Measurements from ENCODE around the gene CDC34. TPM values are rescaled to one million over a fixed set of nuclear protein-coding genes. Genes with fewer than 3 reads are reported as not detected.
A peak's percentile ranks its signal among the peaks of the same experiment; 100 is the strongest.

The CDC34 gene
- total and polyA plus RNA-seq, 9 of the 15 experiments (the other 6 are each of a cell fraction or from before 2014, with no cell fraction given): 0.80 to 203 (median 65.5) TPM

DNA sequence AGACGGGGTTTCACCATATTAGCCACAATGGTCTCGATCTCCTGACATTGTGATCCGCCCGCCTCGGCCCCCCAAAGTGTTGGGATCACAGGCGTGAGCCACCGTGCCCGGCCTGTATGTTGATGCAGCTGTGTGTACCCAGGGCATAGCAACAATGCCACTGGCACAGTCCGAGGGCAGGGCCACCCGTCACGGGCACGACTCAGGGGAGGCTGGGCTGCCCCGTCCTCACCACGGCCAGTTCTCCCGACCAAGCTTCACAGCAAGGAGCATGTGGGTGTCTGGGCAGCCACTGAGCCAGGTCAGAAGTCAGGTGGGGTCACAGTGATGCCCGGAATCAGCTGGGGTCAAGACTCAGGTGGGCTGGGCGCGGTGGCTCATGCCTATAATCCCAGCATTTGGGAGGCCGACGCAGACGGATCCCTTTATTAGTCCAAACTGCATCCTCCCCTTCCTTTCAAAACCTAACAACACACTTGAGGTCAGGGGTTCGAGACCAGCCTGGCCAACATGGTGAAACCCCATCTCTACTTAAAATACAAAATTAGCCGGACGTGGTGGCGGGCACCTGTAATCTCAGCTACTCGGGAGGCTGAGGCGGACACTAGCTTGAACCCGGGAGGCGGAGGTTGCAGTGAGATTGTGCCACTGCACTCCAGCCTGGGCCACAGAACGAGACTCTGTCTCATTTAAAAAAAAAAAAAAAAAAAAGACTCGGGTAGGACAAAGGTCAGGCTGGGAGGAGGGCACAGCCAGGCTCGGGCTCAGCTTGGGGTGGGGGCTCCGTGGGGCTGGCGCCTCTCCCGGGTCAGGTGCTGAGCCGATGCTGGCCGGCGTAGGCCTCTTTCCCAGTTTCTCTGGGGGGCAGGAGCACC is 1.2 kb upstream of the CDC34 start (continued):
- TF ChIP-seq, protein P1, sequence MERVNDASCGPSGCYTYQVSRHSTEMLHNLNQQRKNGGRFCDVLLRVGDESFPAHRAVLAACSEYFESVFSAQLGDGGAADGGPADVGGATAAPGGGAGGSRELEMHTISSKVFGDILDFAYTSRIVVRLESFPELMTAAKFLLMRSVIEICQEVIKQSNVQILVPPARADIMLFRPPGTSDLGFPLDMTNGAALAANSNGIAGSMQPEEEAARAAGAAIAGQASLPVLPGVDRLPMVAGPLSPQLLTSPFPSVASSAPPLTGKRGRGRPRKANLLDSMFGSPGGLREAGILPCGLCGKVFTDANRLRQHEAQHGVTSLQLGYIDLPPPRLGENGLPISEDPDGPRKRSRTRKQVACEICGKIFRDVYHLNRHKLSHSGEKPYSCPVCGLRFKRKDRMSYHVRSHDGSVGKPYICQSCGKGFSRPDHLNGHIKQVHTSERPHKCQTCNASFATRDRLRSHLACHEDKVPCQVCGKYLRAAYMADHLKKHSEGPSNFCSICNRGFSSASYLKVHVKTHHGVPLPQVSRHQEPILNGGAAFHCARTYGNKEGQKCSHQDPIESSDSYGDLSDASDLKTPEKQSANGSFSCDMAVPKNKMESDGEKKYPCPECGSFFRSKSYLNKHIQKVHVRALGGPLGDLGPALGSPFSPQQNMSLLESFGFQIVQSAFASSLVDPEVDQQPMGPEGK (CRISPR knock-in tag; IDR thresholded peaks at IDR 0.05; ENCODE audit: borderline replicate concordance): no peak
- TF ChIP-seq, protein P2, sequence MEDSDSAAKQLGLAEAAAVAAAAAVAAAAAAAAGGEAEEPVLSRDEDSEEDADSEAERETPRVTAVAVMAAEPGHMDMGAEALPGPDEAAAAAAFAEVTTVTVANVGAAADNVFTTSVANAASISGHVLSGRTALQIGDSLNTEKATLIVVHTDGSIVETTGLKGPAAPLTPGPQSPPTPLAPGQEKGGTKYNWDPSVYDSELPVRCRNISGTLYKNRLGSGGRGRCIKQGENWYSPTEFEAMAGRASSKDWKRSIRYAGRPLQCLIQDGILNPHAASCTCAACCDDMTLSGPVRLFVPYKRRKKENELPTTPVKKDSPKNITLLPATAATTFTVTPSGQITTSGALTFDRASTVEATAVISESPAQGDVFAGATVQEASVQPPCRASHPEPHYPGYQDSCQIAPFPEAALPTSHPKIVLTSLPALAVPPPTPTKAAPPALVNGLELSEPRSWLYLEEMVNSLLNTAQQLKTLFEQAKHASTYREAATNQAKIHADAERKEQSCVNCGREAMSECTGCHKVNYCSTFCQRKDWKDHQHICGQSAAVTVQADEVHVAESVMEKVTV (CRISPR knock-in tag; IDR thresholded peaks at IDR 0.05): no peak
- TF ChIP-seq EWSR1 (IDR thresholded peaks at IDR 0.05; ENCODE audit: borderline replicate concordance, low read depth, partially characterized antibody) (no peak), ZNF384 (IDR thresholded peaks at IDR 0.05; ENCODE audit: low read depth, low read length) (0 out of 2 replicates have a peak, but pooled peaks have one; percentile 29), ZNF121 (CRISPR knock-in tag; conservative IDR thresholded peaks at IDR 0.05) (peak; percentile 6)

Measured in K562 (cell line).